ENCODE results near the gene USP7.

GRCh38 chr16:9008601-9009260 is 45.0 kb upstream of the USP7 start:
- no peak for TF ChIP-seq POLR2AphosphoS2 (conservative IDR thresholded peaks at IDR 0.05; ENCODE audit: low read length)
- peak; percentile 83 for TF ChIP-seq CTCF (IDR thresholded peaks at IDR 0.05)
- TF ChIP-seq POLR2A (IDR thresholded peaks at IDR 0.05; ENCODE audit: low read length) = no peak
- TF ChIP-seq HMGXB4 (CRISPR knock-in tag; IDR thresholded peaks at IDR 0.05; ENCODE audit: borderline replicate concordance) = no peak
- TF ChIP-seq FOSL2 (IDR thresholded peaks at IDR 0.05) = no peak
- TF ChIP-seq FOSL2 (CRISPR knock-in tag; IDR thresholded peaks at IDR 0.05) = no peak
- no peak for TF ChIP-seq RCOR1 (IDR thresholded peaks at IDR 0.05; ENCODE audit: low read depth, low read length)
- no peak for TF ChIP-seq HES2 (IDR thresholded peaks at IDR 0.05)
- TF ChIP-seq USF2 (IDR thresholded peaks at IDR 0.05) = no peak

Measured in A549 (cell line).